Neural progenitor cell (in vitro differentiated cells): ENCODE data around the gene HSPG2.

ENCODE experiments used
- CTCF ChIP-seq: fragments of 200-600 bp; sonication (generic); IDR thresholded peaks from 2 replicates; pipeline ENCODE4 v1.5.1; 2017; ENCODE audit warnings: antibody characterized with exemption, mild to moderate bottlenecking
- EZH2 ChIP-seq: fragments of 200-600 bp; sonication (generic); IDR thresholded peaks from 2 replicates; pipeline ENCODE4 v1.6.1; 2017; ENCODE audit warnings: antibody characterized with exemption, mild to moderate bottlenecking, moderate library complexity
- EZH2phosphoT487 ChIP-seq: fragments of 200-600 bp; sonication (generic); IDR thresholded peaks from 2 replicates; pipeline ENCODE4 v1.6.1; 2017; ENCODE audit warnings: antibody characterized with exemption

GRCh38 chr1:21781815-21782348 lies 155.2 kb downstream of the HSPG2 start:
- TF ChIP-seq CTCF, result no peak
- no peak for TF ChIP-seq EZH2phosphoT487
- no peak for TF ChIP-seq EZH2
